Measurements from ENCODE around the gene EHMT1.

DNA sequence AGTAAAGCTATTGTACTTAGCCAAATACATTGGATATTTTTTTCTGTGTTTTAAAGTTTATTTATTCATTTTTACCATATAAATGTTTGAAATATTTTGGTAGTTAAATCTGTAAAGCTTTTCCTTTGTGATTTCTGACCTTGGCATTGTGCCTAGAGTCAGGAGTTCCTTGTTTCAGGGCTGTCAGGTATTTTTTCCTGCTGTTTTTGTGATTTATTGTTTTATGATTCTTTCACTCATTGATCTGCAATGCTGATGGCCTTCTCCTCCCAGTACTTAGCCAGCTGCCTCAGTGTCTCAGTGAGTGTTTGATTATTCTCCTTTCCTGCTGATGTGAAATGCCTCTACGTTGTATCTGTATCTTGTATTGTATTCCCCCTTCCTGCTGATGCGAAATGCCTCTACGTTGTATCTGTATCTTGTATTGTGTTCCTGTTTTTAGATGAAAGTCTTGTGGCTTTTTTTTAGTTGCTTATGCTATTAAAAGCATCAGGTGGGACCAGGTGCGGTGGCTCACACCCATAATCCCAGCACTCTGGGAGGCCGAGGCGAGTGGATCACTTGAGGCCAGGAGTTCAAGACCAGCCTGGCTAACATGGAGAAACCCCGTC, 61.0 kb downstream of the EHMT1 start:
- TF ChIP-seq EZH2 (IDR thresholded peaks at IDR 0.05), result no peak
- no peak for TF ChIP-seq POLR2AphosphoS5 (IDR thresholded peaks at IDR 0.05; ENCODE audit: borderline replicate concordance, low read depth, low read length)
